Keratinocyte (primary cell): Measurements from ENCODE around the gene C6orf62. TPM values are rescaled to one million over a fixed set of nuclear protein-coding genes. Genes with fewer than 3 reads are reported as not detected.

ENCODE experiments used
- DNase-seq: peaks from one replicate; pipeline ENCODE4 v3.0.0-alpha.2; 2011; ENCODE audit warnings: low read depth, missing footprints, low spot score
- FAIRE-seq: peaks from 2 replicates; lab custom pipeline; 2011; peaks lifted over from hg19 to GRCh38; lab: Jason Lieb, UNC
- H2AFZ ChIP-seq: 2 replicates; pipeline ENCODE4 v1.6.0; 2012; ENCODE audit warnings: low read length, control low read depth, inconsistent platforms; ENCODE audit not compliant: control insufficient read depth
- H3K27ac ChIP-seq: 2 replicates; pipeline ENCODE4 v1.5.1; 2011; ENCODE audit warnings: low read length; ENCODE audit not compliant: control insufficient read depth, insufficient read depth
- H3K27me3 ChIP-seq: 3 replicates; pipeline ENCODE4 v1.6.0; 2011; ENCODE audit warnings: low read length; ENCODE audit not compliant: control insufficient read depth, insufficient read depth; ENCODE audit errors: extremely low read depth
- H3K36me3 ChIP-seq, 2 experiments: 2 replicates in 1 of 2; 3 replicates in 1 of 2; pipeline ENCODE4 v1.5.1; 2011; ENCODE audit warnings: low read length in 2 of 2, mild to moderate bottlenecking in 1 of 2; ENCODE audit not compliant: control insufficient read depth in 2 of 2, insufficient read depth in 2 of 2; ENCODE audit errors: extremely low read depth in 1 of 2
- H3K4me1 ChIP-seq: 3 replicates; pipeline ENCODE4 v1.5.1; 2011; ENCODE audit warnings: low read length; ENCODE audit not compliant: control insufficient read depth, insufficient read depth; ENCODE audit errors: extremely low read depth
- H3K4me2 ChIP-seq: 3 replicates; pipeline ENCODE4 v1.6.0; 2011; ENCODE audit warnings: low read depth, low read length; ENCODE audit not compliant: control insufficient read depth, insufficient read depth; ENCODE audit errors: extremely low read depth
- H3K4me3 ChIP-seq, 3 experiments: fragments of 200-600 bp in 1 of 3; sonication (generic) in 1 of 3; 2 replicates in 2 of 3; 3 replicates in 1 of 3; pipeline ENCODE4 v1.5.1; 2011 to 2016; ENCODE audit warnings: low read length in 3 of 3, mild to moderate bottlenecking in 3 of 3, control low read depth in 2 of 3, inconsistent platforms in 1 of 3, low read depth in 1 of 3, mixed read lengths in 1 of 3, mixed run types in 1 of 3, moderate library complexity in 1 of 3; ENCODE audit not compliant: control insufficient read depth in 2 of 3, insufficient read depth in 2 of 3; ENCODE audit errors: extremely low read depth in 1 of 3
- H3K79me2 ChIP-seq: 2 replicates; pipeline ENCODE4 v1.6.0; 2012; ENCODE audit warnings: low read length; ENCODE audit not compliant: control insufficient read depth, insufficient read depth
- H3K9ac ChIP-seq: 3 replicates; pipeline ENCODE4 v1.6.0; 2011; ENCODE audit warnings: low read length; ENCODE audit not compliant: control insufficient read depth, insufficient read depth; ENCODE audit errors: extremely low read depth
- H3K9me1 ChIP-seq: 3 replicates; pipeline ENCODE4 v1.6.0; 2011; ENCODE audit warnings: low read length; ENCODE audit not compliant: control insufficient read depth, insufficient read depth; ENCODE audit errors: extremely low read depth
- H3K9me3 ChIP-seq: 2 replicates; pipeline ENCODE4 v1.5.1; 2012; ENCODE audit warnings: low read depth, low read length; ENCODE audit not compliant: control insufficient read depth
- H4K20me1 ChIP-seq: 3 replicates; pipeline ENCODE4 v1.6.0; 2011; ENCODE audit warnings: low read length; ENCODE audit not compliant: control insufficient read depth, insufficient read depth; ENCODE audit errors: extremely low read depth
- CTCF ChIP-seq, 3 experiments: IDR thresholded peaks in 1 of 3; conservative IDR thresholded peaks in 1 of 3; optimal IDR thresholded peaks in 1 of 3; 2 replicates in 2 of 3; 3 replicates in 1 of 3; pipeline versions ENCODE3 to v1.5.1; 2011; ENCODE audit warnings: low read length in 3 of 3, mild to moderate bottlenecking in 3 of 3, moderate library complexity in 2 of 3, control low read depth in 1 of 3, inconsistent platforms in 1 of 3; ENCODE audit not compliant: insufficient read depth in 2 of 3; ENCODE audit errors: extremely low read depth in 1 of 3
- EZH2 ChIP-seq: IDR thresholded peaks from one replicate; pipeline ENCODE4 v1.6.1; 2012; ENCODE audit warnings: inconsistent platforms, mild to moderate bottlenecking, low read length, moderate library complexity
- dilution Hi-C: fragments of 300-500 bp; cut with MboI; formaldehyde crosslinking; loops from one replicate; pipeline ENCODE4 v1.7.0; 2020; ENCODE audit warnings: low sequenced_read_pairs; ENCODE audit not compliant: extremely low pct_ligation_motif_present
- polyA plus RNA-seq, 5 experiments: library from polyadenylated mRNA; depleted of rRNA in 3 of 5; stranded (reverse) in 3 of 5; stranded (forward) in 1 of 5; unstranded in 1 of 5; fragments of >200 nt; gene quantifications; 1 replicate in 1 of 5; 2 replicates in 3 of 5; 3 replicates in 1 of 5; pipeline versions ENCODE4 v1.2.1 to v1.2.3, GENCODE V29; 2011 to 2012; ENCODE audit warnings: missing spikeins in 2 of 5, low read depth in 1 of 5, low replicate concordance in 1 of 5

The C6orf62 gene
- polyA plus RNA-seq, 1 donor (not counting 4 experiments of a cell fraction or from before 2014, with no cell fraction given) = 77.3 TPM

DNA sequence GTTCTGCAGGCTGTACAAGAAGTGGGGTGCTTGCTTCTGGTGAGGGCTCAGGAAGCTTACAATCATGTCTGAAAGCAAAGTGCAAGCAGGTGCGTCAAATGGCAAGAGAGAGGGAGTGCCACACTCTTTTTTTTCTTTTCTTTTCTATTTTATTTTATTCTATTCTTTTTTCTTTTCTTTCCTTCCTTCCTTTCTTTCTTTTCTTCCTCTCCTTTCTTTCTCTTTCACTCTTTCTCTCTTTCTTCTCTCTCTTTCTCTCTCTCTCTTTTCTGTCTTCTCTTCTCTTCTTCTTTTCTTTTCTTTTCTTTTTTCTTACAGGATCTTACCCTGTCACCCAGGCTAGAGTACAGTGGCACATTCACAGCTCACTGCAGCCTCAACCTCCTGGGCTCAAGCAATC lies 32.5 kb downstream of the C6orf62 start:
- DNase-seq = no peak
- Histone ChIP-seq H3K9ac (no peak overlapping the region), H3K4me2 (no peak overlapping the region), H3K27ac (no peak overlapping the region), H3K9me3 (no peaks in the 10 kb centered on the region), H3K27me3 (no peaks in the 10 kb centered on the region), H4K20me1 (no peaks in the 10 kb centered on the region), H3K4me3 (no peak overlapping the region), H2AFZ (no peak overlapping the region), H3K9me1 (no peaks in the 10 kb centered on the region), H3K36me3 (no peaks in the 10 kb centered on the region), H3K4me1 (no peaks in the 10 kb centered on the region), H3K79me2 (no peaks in the 10 kb centered on the region)
- no peak for FAIRE-seq
- no peak for TF ChIP-seq CTCF (optimal IDR thresholded peaks at IDR 0.05 in 1 of 3, IDR thresholded peaks at IDR 0.05 in 1 of 3, conservative IDR thresholded peaks at IDR 0.05 in 1 of 3; ENCODE audit: extremely low read depth in 1 of 3, insufficient read depth in 2 of 3, low read length in 3 of 3)
- TF ChIP-seq EZH2 = no peak
- dilution Hi-C loops = no loop called here

- dilution Hi-C loops = no loop called here
- DNase-seq = no peak
- Histone ChIP-seq H3K27me3 (no peaks in the 10 kb centered on the region), H3K4me3 (no peak overlapping the region), H4K20me1 (no peaks in the 10 kb centered on the region), H3K9me3 (no peaks in the 10 kb centered on the region), H3K9ac (no peak overlapping the region), H3K9me1 (no peaks in the 10 kb centered on the region), H3K4me2 (no peak overlapping the region), H3K27ac (no peak overlapping the region), H3K4me1 (no peaks in the 10 kb centered on the region), H3K79me2 (no peaks in the 10 kb centered on the region), H3K36me3 (no peaks in the 10 kb centered on the region), H2AFZ (no peak overlapping the region)
- TF ChIP-seq EZH2 = no peak
- TF ChIP-seq CTCF (optimal IDR thresholded peaks at IDR 0.05 in 1 of 3, IDR thresholded peaks at IDR 0.05 in 1 of 3, conservative IDR thresholded peaks at IDR 0.05 in 1 of 3; ENCODE audit: extremely low read depth in 1 of 3, insufficient read depth in 2 of 3, low read length in 3 of 3) = no peak
- no peak for FAIRE-seq
Measured at GRCh38 chr6:24683297-24684296, 35.4 kb downstream of the C6orf62 start.
